Measurements from ENCODE around the gene SRPRB. TPM values are rescaled to one million over a fixed set of nuclear protein-coding genes. Genes with fewer than 3 reads are reported as not detected.

The SRPRB gene
- polyA plus RNA-seq, 2 of the 4 experiments (the other 2 are of a cell fraction), result 41.9 to 64.6 TPM

GRCh38 chr3:133824961-133825485 is 19.4 kb downstream of the SRPRB start:
- ChIA-PET CTCF (no interaction called here), POLR2A (no interaction called here)
- Histone ChIP-seq H3K4me2 (no peak overlapping the region), H3K9me3 (no peaks in the 10 kb centered on the region), H3K4me3 (no peak overlapping the region), H3K4me1 (no peaks in the 10 kb centered on the region), H3K27ac (no peak overlapping the region)
- FAIRE-seq (no peak), ATAC-seq (no peak), DNase-seq (ENCODE audit: low read depth in 1 of 2, low spot score in 1 of 2) (no peak)
- 95% methylated on average over 8 of the region's 8 CpGs for WGBS (ENCODE audit: missing lambda C conversion rate)
- TF ChIP-seq POLR2A (IDR thresholded peaks at IDR 0.05; ENCODE audit: low read length), result no peak
- TF ChIP-seq HOXA7 (CRISPR knock-in tag; IDR thresholded peaks at IDR 0.05), result no peak
- TF ChIP-seq TP53 (CRISPR knock-in tag; IDR thresholded peaks at IDR 0.05), result no peak
- TF ChIP-seq HDAC2 (IDR thresholded peaks at IDR 0.05), result no peak
- no peak for TF ChIP-seq USF2 (IDR thresholded peaks at IDR 0.05)
- no peak for TF ChIP-seq MAZ (IDR thresholded peaks at IDR 0.05; ENCODE audit: borderline replicate concordance, low read depth, low read length)
- TF ChIP-seq MYC (IDR thresholded peaks at IDR 0.05; ENCODE audit: borderline replicate concordance, low read length), result no peak
- no peak for TF ChIP-seq EHF (CRISPR knock-in tag; IDR thresholded peaks at IDR 0.05)
- no peak for TF ChIP-seq ZC3H11A (IDR thresholded peaks at IDR 0.05)
- TF ChIP-seq RNF2 (IDR thresholded peaks at IDR 0.05; ENCODE audit: borderline replicate concordance, low read depth), result no peak
- TF ChIP-seq MAX (IDR thresholded peaks at IDR 0.05), result no peak
- no peak for TF ChIP-seq EHMT2 (IDR thresholded peaks at IDR 0.05; ENCODE audit: low read depth)
- no peak for TF ChIP-seq NR3C1 (IDR thresholded peaks at IDR 0.05)
- TF ChIP-seq, protein P1, sequence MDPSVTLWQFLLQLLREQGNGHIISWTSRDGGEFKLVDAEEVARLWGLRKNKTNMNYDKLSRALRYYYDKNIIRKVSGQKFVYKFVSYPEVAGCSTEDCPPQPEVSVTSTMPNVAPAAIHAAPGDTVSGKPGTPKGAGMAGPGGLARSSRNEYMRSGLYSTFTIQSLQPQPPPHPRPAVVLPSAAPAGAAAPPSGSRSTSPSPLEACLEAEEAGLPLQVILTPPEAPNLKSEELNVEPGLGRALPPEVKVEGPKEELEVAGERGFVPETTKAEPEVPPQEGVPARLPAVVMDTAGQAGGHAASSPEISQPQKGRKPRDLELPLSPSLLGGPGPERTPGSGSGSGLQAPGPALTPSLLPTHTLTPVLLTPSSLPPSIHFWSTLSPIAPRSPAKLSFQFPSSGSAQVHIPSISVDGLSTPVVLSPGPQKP (IDR thresholded peaks at IDR 0.05; ENCODE audit: low read depth, low read length), result no peak

GRCh38 chr3:133825969-133826727 is 20.5 kb downstream of the SRPRB start:
- Histone ChIP-seq H3K27ac (no peak overlapping the region), H3K9me3 (no peaks in the 10 kb centered on the region), H3K4me2 (no peak overlapping the region), H3K4me1 (no peaks in the 10 kb centered on the region), H3K4me3 (no peak overlapping the region)
- no peak for TF ChIP-seq BHLHE40 (IDR thresholded peaks at IDR 0.05; ENCODE audit: low read depth, low read length)
- no peak for TF ChIP-seq PHF8 (IDR thresholded peaks at IDR 0.05; ENCODE audit: borderline replicate concordance, low read depth)
- WGBS (ENCODE audit: missing lambda C conversion rate), result 88% methylated on average over 12 of the region's 12 CpGs
- ChIA-PET POLR2A (no interaction called here), CTCF (no interaction called here)
- no peak for FAIRE-seq
- no peak for ATAC-seq
- no peak for DNase-seq (ENCODE audit: low read depth in 1 of 2, low spot score in 1 of 2)

GRCh38 chr3:133827136-133827535 is 21.5 kb downstream of the SRPRB start:
- Histone ChIP-seq H3K9me3 (no peaks in the 10 kb centered on the region), H3K4me3 (no peak overlapping the region), H3K4me1 (no peaks in the 10 kb centered on the region), H3K27ac (no peak overlapping the region), H3K4me2 (no peak overlapping the region)
- no peak for DNase-seq (ENCODE audit: low read depth in 1 of 2, low spot score in 1 of 2)
- no peak for TF ChIP-seq POLR2A (IDR thresholded peaks at IDR 0.05; ENCODE audit: low read length)
- no peak for TF ChIP-seq EHF (CRISPR knock-in tag; IDR thresholded peaks at IDR 0.05)
- TF ChIP-seq, protein P2, sequence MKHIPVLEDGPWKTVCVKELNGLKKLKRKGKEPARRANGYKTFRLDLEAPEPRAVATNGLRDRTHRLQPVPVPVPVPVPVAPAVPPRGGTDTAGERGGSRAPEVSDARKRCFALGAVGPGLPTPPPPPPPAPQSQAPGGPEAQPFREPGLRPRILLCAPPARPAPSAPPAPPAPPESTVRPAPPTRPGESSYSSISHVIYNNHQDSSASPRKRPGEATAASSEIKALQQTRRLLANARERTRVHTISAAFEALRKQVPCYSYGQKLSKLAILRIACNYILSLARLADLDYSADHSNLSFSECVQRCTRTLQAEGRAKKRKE (CRISPR knock-in tag; IDR thresholded peaks at IDR 0.05; ENCODE audit: low read depth), result no peak
- TF ChIP-seq GATA3 (IDR thresholded peaks at IDR 0.05; ENCODE audit: borderline replicate concordance), result no peak
- TF ChIP-seq MAZ (IDR thresholded peaks at IDR 0.05; ENCODE audit: borderline replicate concordance, low read depth, low read length), result no peak
- TF ChIP-seq MAX (IDR thresholded peaks at IDR 0.05), result no peak
- TF ChIP-seq CBX8 (IDR thresholded peaks at IDR 0.05), result no peak
- no peak for TF ChIP-seq MAFK (IDR thresholded peaks at IDR 0.05; ENCODE audit: partially characterized antibody)
- TF ChIP-seq CTCF (IDR thresholded peaks at IDR 0.05), result no peak
- TF ChIP-seq BHLHE40 (IDR thresholded peaks at IDR 0.05; ENCODE audit: low read depth, low read length), result no peak
- no peak for TF ChIP-seq RAD21 (conservative IDR thresholded peaks at IDR 0.05 in 1 of 2, IDR thresholded peaks at IDR 0.05 in 1 of 2)
- ATAC-seq, result no peak
- ChIA-PET POLR2A (no interaction called here), CTCF (interaction anchor here (1.0 kb wide), 2 partner anchors 8 to 9 kb away, joined by 3 to 4 read pairs; no protein-coding TSS in a partner anchor)
- 10% methylated on average over 1 of the region's 1 CpG for WGBS (ENCODE audit: missing lambda C conversion rate)
- no peak for FAIRE-seq

Measured in A549 (cell line).